HEK293 (cell line): ENCODE data around the gene ZNF444.

Experiments
- ATF2 ChIP-seq: fragments of 450-650 bp; formaldehyde crosslinking; IDR thresholded peaks from 2 replicates; pipeline ENCODE4 v1.5.1; 2016; ENCODE audit warnings: missing biosample characterization, missing genetic modification characterization, low read depth
- CTCF ChIP-seq: fragments of 450-650 bp; formaldehyde crosslinking; IDR thresholded peaks from 2 replicates; pipeline ENCODE4 v1.5.1; 2016; ENCODE audit warnings: missing biosample characterization, missing genetic modification characterization
- ZBTB7A ChIP-seq: fragments of 450-650 bp; formaldehyde crosslinking; IDR thresholded peaks from 2 replicates; pipeline ENCODE4 v1.5.1; 2016; ENCODE audit warnings: low read depth, missing biosample characterization, missing genetic modification characterization
- ZFP41 ChIP-seq: fragments of 450-650 bp; formaldehyde crosslinking; IDR thresholded peaks from 2 replicates; pipeline ENCODE4 v1.5.1; 2016; ENCODE audit warnings: missing biosample characterization, missing genetic modification characterization, borderline replicate concordance
- ZNF292 ChIP-seq: fragments of 450-650 bp; formaldehyde crosslinking; IDR thresholded peaks from 2 replicates; pipeline ENCODE4 v1.5.1; 2016; ENCODE audit warnings: low read depth, missing biosample characterization, missing genetic modification characterization, borderline replicate concordance

DNA sequence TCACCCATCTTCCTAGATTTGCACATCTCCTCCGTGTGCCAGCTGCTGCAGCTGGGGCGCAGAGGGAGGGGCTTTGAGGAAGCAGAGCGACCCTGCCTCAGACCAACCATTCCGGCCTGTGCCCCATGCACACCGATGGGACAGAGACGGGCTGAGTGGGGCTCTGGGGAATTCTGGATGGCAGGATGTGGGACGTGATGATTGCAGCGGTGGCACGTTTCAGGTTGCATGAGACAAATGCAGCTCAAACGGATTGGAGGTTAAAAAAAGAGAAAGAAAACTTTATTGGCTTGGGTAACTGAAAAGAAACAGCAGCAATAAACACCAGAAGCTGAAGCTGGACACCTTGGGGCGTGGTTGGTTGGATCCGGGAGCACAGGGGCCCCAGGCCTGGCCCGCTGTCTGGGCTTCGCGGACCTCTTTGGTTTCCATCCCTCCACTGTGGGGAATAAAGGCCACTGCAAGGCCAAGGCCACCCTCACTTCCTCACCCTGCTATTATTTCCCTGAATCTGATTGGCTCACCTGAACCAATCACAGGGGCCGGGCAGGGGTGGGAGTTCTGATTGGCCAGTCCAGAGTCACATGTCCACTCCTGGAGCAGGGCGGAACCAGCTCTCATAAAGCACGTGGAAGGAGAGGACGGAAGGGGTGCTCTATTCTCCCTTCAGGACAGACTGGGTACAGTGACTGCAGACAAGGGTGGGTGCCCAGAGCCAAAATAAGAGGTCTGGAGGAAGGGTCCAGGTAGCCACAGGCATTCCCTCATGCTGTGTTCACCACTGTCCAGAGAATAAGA is 13.9 kb upstream of the ZNF444 start:
- no peak for TF ChIP-seq ZFP41
- no peak for TF ChIP-seq CTCF (tag by site-specific recombination)
- no peak for TF ChIP-seq ZBTB7A (tag by site-specific recombination)
- no peak for TF ChIP-seq ZNF292 (tag by site-specific recombination)
- TF ChIP-seq ATF2 (tag by site-specific recombination) = no peak
